IPS DF 6.9 (cell line): ENCODE measurements around the gene ENC1.
"Not testable (repeated sequence)": the region's sequence is repeated elsewhere in the genome, so short reads cannot be mapped to it uniquely, and the experiment has no call there.

Source experiments
- DNase-seq: peaks from one replicate; pipeline ENCODE4 v3.0.0-alpha.2; 2013; ENCODE audit warnings: low read depth, low spot score
- H3K27ac ChIP-seq: one replicate; pipeline ENCODE4 v1.5.1; 2013; ENCODE audit warnings: low read length, control low read depth
- H3K27me3 ChIP-seq: 2 replicates; pipeline ENCODE4 v1.6.1; 2013; ENCODE audit warnings: mild to moderate bottlenecking, low read length; ENCODE audit not compliant: control insufficient read depth, insufficient read depth
- H3K36me3 ChIP-seq: 2 replicates; pipeline ENCODE4 v1.6.1; 2013; ENCODE audit warnings: low read length; ENCODE audit not compliant: control insufficient read depth, insufficient read depth
- H3K4me1 ChIP-seq: 2 replicates; pipeline ENCODE4 v1.6.1; 2013; ENCODE audit warnings: low read length; ENCODE audit not compliant: control insufficient read depth, insufficient read depth
- H3K4me3 ChIP-seq: 2 replicates; pipeline ENCODE4 v1.5.1; 2013; ENCODE audit warnings: mild to moderate bottlenecking, low read length
- H3K9me3 ChIP-seq: 2 replicates; pipeline ENCODE4 v1.6.1; 2013; ENCODE audit warnings: low read length, inconsistent platforms; ENCODE audit not compliant: control insufficient read depth, insufficient read depth
- WGBS: extraction: QIAGEN DNeasy Blood & Tissue Kit; methylation state at CpG from one replicate; pipeline ENCODE4 v1.1.7; 2013; ENCODE audit warnings: mixed read lengths, missing lambda C conversion rate; ENCODE audit not compliant: insufficient read length, insufficient coverage; 5-methylcytosine and 5-hydroxymethylcytosine counted together

ENC1 gene

GRCh38 chr5:74640450-74640953 is at the start of gene ENC1:
Gene ENC1 (minus strand): TSS chr5:74640728. CDS start chr5:74636485, 4,243 bp downstream.
- Histone ChIP-seq H3K4me3 (peak within 1 kb of the TSS; percentile 65), H3K9me3 (no peaks in the 10 kb centered on the region), H3K4me1 (no peaks in the 10 kb centered on the region; the same call in 1 of the 2 replicates), H3K27me3 (peaks cover 5% of the 10 kb centered on the region; the same call in 1 of the 2 replicates), H3K27ac (no peak within 1 kb of the TSS), H3K36me3 (no peaks in the 10 kb centered on the region)
- peak; percentile 88 for DNase-seq
- no CpG with 5 or more reads among the region's 59 CpGs for WGBS

GRCh38 chr5:74686962-74687751 is 46.6 kb upstream of the ENC1 start:
- no peak overlapping the region for H3K27ac ChIP-seq
- DNase-seq, result no peak
- H3K4me1 ChIP-seq, result no peaks in the 10 kb centered on the region
- no CpG with 5 or more reads among the region's 5 CpGs for WGBS
- no peaks in the 10 kb centered on the region for H3K36me3 ChIP-seq
- H3K9me3 ChIP-seq, result no peaks in the 10 kb centered on the region
- no peak overlapping the region for H3K4me3 ChIP-seq
- no peaks in the 10 kb centered on the region for H3K27me3 ChIP-seq

GRCh38 chr5:74685979-74686631 is 45.6 kb upstream of the ENC1 start:
- no peak for DNase-seq
- no peak overlapping the region for H3K27ac ChIP-seq
- no CpG with 5 or more reads among the region's 10 CpGs for WGBS
- H3K4me1 ChIP-seq, result no peaks in the 10 kb centered on the region
- H3K4me3 ChIP-seq, result no peak overlapping the region; the same call in 1 of the 2 replicates
- no peaks in the 10 kb centered on the region for H3K9me3 ChIP-seq
- no peaks in the 10 kb centered on the region for H3K27me3 ChIP-seq
- no peaks in the 10 kb centered on the region for H3K36me3 ChIP-seq

- DNase-seq, result peak; percentile 47
- Histone ChIP-seq H3K27me3 (no peaks in the 10 kb centered on the region), H3K9me3 (no peaks in the 10 kb centered on the region), H3K4me1 (no peaks in the 10 kb centered on the region), H3K4me3 (peak within 1 kb of the TSS; percentile 67), H3K27ac (no peak within 1 kb of the TSS), H3K36me3 (no peaks in the 10 kb centered on the region)
- no CpG with 5 or more reads among the region's 78 CpGs for WGBS
These were observed 44.6 kb upstream of the ENC1 start, which contains the start of gene HEXB for GRCh38 chr5:74684900-74685851. Gene HEXB (plus strand): TSS chr5:74685233. CDS start chr5:74685261, 28 bp downstream.

- no peak overlapping the region for H3K4me3 ChIP-seq
- no peaks in the 10 kb centered on the region for H3K36me3 ChIP-seq
- no peaks in the 10 kb centered on the region for H3K9me3 ChIP-seq
- no peaks in the 10 kb centered on the region for H3K4me1 ChIP-seq
- DNase-seq, result no peak
- no peaks in the 10 kb centered on the region for H3K27me3 ChIP-seq
- H3K27ac ChIP-seq, result no peak overlapping the region
- WGBS, result no CpG with 5 or more reads among the region's 4 CpGs
These were observed 39.4 kb upstream of the ENC1 start for GRCh38 chr5:74679966-74680365.

- H3K27ac ChIP-seq, H3K27me3 ChIP-seq, H3K4me3 ChIP-seq, H3K36me3 ChIP-seq, DNase-seq, H3K4me1 ChIP-seq, H3K9me3 ChIP-seq: not testable (repeated sequence)
- WGBS, result no CpG with 5 or more reads among the region's 3 CpGs
These were observed 38.8 kb upstream of the ENC1 start for GRCh38 chr5:74679300-74679699.

- H3K4me3 ChIP-seq, result not testable (repeated sequence)
These were observed 37.6 kb upstream of the ENC1 start for GRCh38 chr5:74678123-74678522.

GRCh38 chr5:74676466-74676865 is 35.9 kb upstream of the ENC1 start:
- WGBS, result no CpG with 5 or more reads among the region's 6 CpGs
- H3K4me1 ChIP-seq, H3K9me3 ChIP-seq, H3K27ac ChIP-seq, H3K36me3 ChIP-seq, DNase-seq, H3K27me3 ChIP-seq, H3K4me3 ChIP-seq: not testable (repeated sequence)

More at GRCh38 chr5:74678123-74678522, 37.6 kb upstream of the ENC1 start:
- H3K27ac ChIP-seq, DNase-seq, H3K4me1 ChIP-seq, H3K27me3 ChIP-seq, H3K9me3 ChIP-seq, H3K36me3 ChIP-seq: not testable (repeated sequence)
- WGBS, result no CpG with 5 or more reads among the region's 3 CpGs

- peaks cover 5% of the 10 kb centered on the region; the same call in 1 of the 2 replicates for H3K4me1 ChIP-seq
- no peak overlapping the region for H3K4me3 ChIP-seq
- WGBS, result no CpG with 5 or more reads among the region's 6 CpGs
- no peaks in the 10 kb centered on the region for H3K27me3 ChIP-seq
- no peaks in the 10 kb centered on the region for H3K9me3 ChIP-seq
- no peak overlapping the region for H3K27ac ChIP-seq
- H3K36me3 ChIP-seq, result no peaks in the 10 kb centered on the region
- DNase-seq, result no peak
These were observed 32.7 kb upstream of the ENC1 start for GRCh38 chr5:74673011-74673790.
